ENCODE data around the gene PRKAG3. TPM values are rescaled to one million over a fixed set of nuclear protein-coding genes. Genes with fewer than 3 reads are reported as not detected.
A peak's percentile ranks its signal among the peaks of the same experiment; 100 is the strongest.

The PRKAG3 gene
- total and polyA plus RNA-seq, 7 experiments from 2014 or later: not detected

DNA sequence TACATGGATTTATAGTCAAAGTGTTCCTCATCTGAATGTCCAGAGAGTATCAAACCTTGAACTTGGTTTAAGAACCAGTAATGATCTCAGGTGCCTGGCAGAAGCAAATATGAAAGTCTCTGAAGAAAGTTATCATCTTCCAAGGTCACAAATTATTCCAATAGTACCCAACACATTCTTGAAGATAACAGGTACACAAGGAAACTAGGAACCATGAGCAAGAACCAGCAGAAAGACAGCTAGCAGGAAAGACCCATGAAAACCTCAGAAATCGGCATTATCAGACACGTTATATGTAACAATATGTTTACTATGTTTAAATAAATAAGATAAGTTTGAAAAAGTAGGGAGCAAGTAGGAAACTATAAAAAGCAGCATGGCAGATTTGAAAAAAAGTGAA, 5.9 kb upstream of the PRKAG3 start:
- peaks cover 0 to 12% (median 4%) of the 10 kb centered on the region in 5 donors for H3K36me3 Mint-ChIP-seq
- peaks cover 54 to 63% (median 57%) of the 10 kb centered on the region in 5 donors for H3K27me3 Mint-ChIP-seq

DNA sequence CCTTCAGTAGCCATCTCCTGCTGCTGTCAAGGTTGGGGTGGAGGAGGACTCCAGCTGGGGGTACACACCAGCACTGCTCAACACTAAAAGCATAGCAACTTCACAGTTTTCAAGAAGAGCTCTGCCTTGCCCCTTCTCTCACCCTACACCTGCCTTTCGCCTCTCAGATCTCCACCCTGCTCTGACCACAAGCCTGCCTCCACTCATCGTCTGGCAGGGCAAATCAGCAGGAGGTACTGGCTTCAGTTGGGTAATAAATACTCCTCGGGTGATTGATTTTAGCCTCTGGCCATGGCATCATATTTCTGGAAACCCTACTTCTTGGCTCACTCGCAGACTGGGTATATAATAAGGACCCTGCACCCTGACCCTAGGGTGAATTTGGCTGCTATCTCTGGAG, 3.1 kb upstream of the PRKAG3 start:
- ChIA-PET CTCF (no interaction called here), POLR2A (no interaction called here)
- peaks cover 44 to 62% (median 55%) of the 10 kb centered on the region in 5 donors for H3K27me3 Mint-ChIP-seq
- no peaks in the 10 kb centered on the region for H3K27me3 ChIP-seq (ENCODE audit: control insufficient read depth in 2 of 2, insufficient read depth in 2 of 2, low read length in 2 of 2)
- no peak for DNase-seq
- H3K27ac Mint-ChIP-seq: no peak overlapping the region
- no peaks in the 10 kb centered on the region for H3K36me3 ChIP-seq (ENCODE audit: control insufficient read depth in 2 of 3, insufficient read depth in 3 of 3, low read length in 3 of 3)
- peaks cover 0 to 8% (median 4%) of the 10 kb centered on the region in 5 donors for H3K36me3 Mint-ChIP-seq
- no peak for ATAC-seq
- H3K9me3 Mint-ChIP-seq: peaks cover 0 to 24% (median 14%) of the 10 kb centered on the region in 11 donors
- H3K27ac ChIP-seq (ENCODE audit: low read depth, low read length): no peak overlapping the region
- peaks cover 0 to 1% (median 0%) of the 10 kb centered on the region in 7 donors for H3K4me1 Mint-ChIP-seq
- no peaks in the 10 kb centered on the region for H3K4me1 ChIP-seq (ENCODE audit: control insufficient read depth in 2 of 2, insufficient read depth in 2 of 2, low read length in 2 of 2)
- intact Hi-C loops (cut with micrococcal nuclease): no loop called here
- no peak overlapping the region for H3K4me3 Mint-ChIP-seq
- peaks cover 0 to 7% (median 0%) of the 10 kb centered on the region in 3 experiments for H3K9me3 ChIP-seq (ENCODE audit: control insufficient read depth in 2 of 3, low read length in 3 of 3)
- no peak overlapping the region for H3K4me3 ChIP-seq (ENCODE audit: low read length)

More for the DNA sequence above, 5.9 kb upstream of the PRKAG3 start:
- ATAC-seq (no peak), DNase-seq (no peak)
- no peaks in the 10 kb centered on the region for H3K4me1 ChIP-seq (ENCODE audit: control insufficient read depth in 2 of 2, insufficient read depth in 2 of 2, low read length in 2 of 2)
- POLR2A ChIA-PET: no interaction called here
- Mint-ChIP-seq H3K9me3 (peaks cover 0 to 29% (median 14%) of the 10 kb centered on the region in 11 donors), H3K4me1 (peaks cover 0 to 1% (median 0%) of the 10 kb centered on the region in 7 donors), H3K4me3 (no peak overlapping the region), H3K27ac (no peak overlapping the region)
- H3K36me3 ChIP-seq (ENCODE audit: control insufficient read depth in 2 of 3, insufficient read depth in 3 of 3, low read length in 3 of 3): no peaks in the 10 kb centered on the region
- H3K4me3 ChIP-seq (ENCODE audit: low read length): no peak overlapping the region
- CTCF ChIA-PET: no interaction called here
- peaks cover 0 to 7% (median 0%) of the 10 kb centered on the region in 3 experiments for H3K9me3 ChIP-seq (ENCODE audit: control insufficient read depth in 2 of 3, low read length in 3 of 3)
- intact Hi-C loops (cut with micrococcal nuclease): no loop called here
- no peak overlapping the region for H3K27ac ChIP-seq (ENCODE audit: low read depth, low read length)
- H3K27me3 ChIP-seq (ENCODE audit: control insufficient read depth in 2 of 2, insufficient read depth in 2 of 2, low read length in 2 of 2): no peaks in the 10 kb centered on the region

DNA sequence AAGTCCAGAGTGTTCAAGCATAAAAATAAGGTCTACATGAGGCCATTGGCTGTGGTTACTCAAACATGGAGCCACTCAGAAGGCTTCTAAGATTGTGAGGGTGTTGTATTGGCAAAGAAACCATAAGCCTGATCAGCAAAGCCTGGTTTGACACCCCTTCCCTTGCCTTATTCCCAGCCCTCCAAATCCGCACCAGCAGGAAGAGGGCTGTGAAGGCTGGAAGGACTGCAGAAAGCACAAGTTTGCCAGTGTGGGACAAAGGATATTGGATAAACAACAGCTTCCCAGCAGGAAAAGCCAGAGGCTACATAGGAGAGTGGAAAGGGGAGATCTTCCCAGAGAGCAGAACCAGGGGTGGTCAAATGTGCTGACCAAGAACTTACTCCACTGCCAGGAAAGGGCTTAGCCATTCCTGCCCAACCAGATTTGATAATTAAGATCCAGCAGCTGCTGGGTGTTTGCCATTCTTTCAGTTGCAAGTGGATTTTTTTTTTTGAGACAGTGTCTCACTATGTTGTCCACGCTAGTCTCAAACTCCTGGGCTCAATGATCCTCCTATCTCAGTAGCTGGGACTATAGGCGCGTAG, 1.5 kb upstream of the PRKAG3 start:
- H3K36me3 ChIP-seq (ENCODE audit: control insufficient read depth in 2 of 3, insufficient read depth in 3 of 3, low read length in 3 of 3): no peaks in the 10 kb centered on the region
- ChIA-PET CTCF (no interaction called here), POLR2A (no interaction called here)
- H3K4me1 ChIP-seq (ENCODE audit: control insufficient read depth in 2 of 2, insufficient read depth in 2 of 2, low read length in 2 of 2): no peaks in the 10 kb centered on the region
- Mint-ChIP-seq H3K27ac (no peak overlapping the region), H3K36me3 (peaks cover 0 to 7% (median 4%) of the 10 kb centered on the region in 5 donors), H3K9me3 (peaks cover 0 to 15% (median 12%) of the 10 kb centered on the region in 11 donors), H3K27me3 (peaks cover 33 to 54% (median 44%) of the 10 kb centered on the region in 5 donors), H3K4me1 (peaks cover 0 to 1% (median 0%) of the 10 kb centered on the region in 7 donors), H3K4me3 (no peak overlapping the region)
- intact Hi-C loops (cut with micrococcal nuclease): no loop called here
- H3K9me3 ChIP-seq (ENCODE audit: control insufficient read depth in 2 of 3, low read length in 3 of 3): peaks cover 0 to 7% (median 0%) of the 10 kb centered on the region in 3 experiments
- ATAC-seq (no peak), DNase-seq (no peak)
- H3K4me3 ChIP-seq (ENCODE audit: low read length): no peak overlapping the region
- no peaks in the 10 kb centered on the region for H3K27me3 ChIP-seq (ENCODE audit: control insufficient read depth in 2 of 2, insufficient read depth in 2 of 2, low read length in 2 of 2)
- H3K27ac ChIP-seq (ENCODE audit: low read depth, low read length): no peak overlapping the region

GRCh38 chr2:218832520-218832919, 917 bp upstream of the PRKAG3 start:
- ChIA-PET CTCF (no interaction called here), POLR2A (no interaction called here)
- no peak overlapping the region for H3K4me3 ChIP-seq (ENCODE audit: low read length)
- H3K36me3 ChIP-seq (ENCODE audit: control insufficient read depth in 2 of 3, insufficient read depth in 3 of 3, low read length in 3 of 3): no peaks in the 10 kb centered on the region
- H3K4me3 Mint-ChIP-seq: no peak overlapping the region
- H3K4me1 ChIP-seq (ENCODE audit: control insufficient read depth in 2 of 2, insufficient read depth in 2 of 2, low read length in 2 of 2): no peaks in the 10 kb centered on the region
- DNase-seq: no peak
- H3K27me3 Mint-ChIP-seq: peaks cover 27 to 48% (median 38%) of the 10 kb centered on the region in 5 donors
- H3K9me3 ChIP-seq (ENCODE audit: control insufficient read depth in 2 of 3, low read length in 3 of 3): peaks cover 0 to 6% (median 0%) of the 10 kb centered on the region in 3 experiments
- no peak for ATAC-seq
- intact Hi-C loops (cut with micrococcal nuclease): no loop called here
- no peak overlapping the region for H3K27ac ChIP-seq (ENCODE audit: low read depth, low read length)
- peaks cover 0 to 9% (median 7%) of the 10 kb centered on the region in 11 donors for H3K9me3 Mint-ChIP-seq
- peaks cover 0 to 5% (median under 1%) of the 10 kb centered on the region in 5 donors for H3K36me3 Mint-ChIP-seq
- H3K4me1 Mint-ChIP-seq: peaks cover 0 to 3% (median 0%) of the 10 kb centered on the region in 7 donors
- H3K27ac Mint-ChIP-seq: no peak overlapping the region
- no peaks in the 10 kb centered on the region for H3K27me3 ChIP-seq (ENCODE audit: control insufficient read depth in 2 of 2, insufficient read depth in 2 of 2, low read length in 2 of 2)

DNA sequence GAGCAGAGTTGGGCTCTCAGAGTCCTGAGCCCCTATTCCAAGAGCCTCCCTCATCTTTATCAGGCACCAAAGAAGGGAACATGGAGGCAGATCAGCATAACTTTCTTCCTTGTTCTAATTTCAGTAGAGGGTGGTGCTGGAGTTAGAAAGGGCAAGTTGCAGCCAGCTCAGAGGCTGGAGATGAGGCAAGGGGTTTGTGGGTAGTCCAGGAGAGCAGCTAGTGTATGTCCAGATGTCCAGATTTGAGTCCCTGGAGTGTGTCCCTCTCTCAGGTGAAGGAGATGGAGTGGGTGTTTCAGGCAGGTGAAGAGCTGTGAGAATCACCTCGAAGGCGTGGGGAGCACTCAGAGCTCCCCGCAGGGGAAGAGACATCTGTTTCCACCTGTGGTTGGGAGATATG, 478 bp upstream of the PRKAG3 start:
- no peak overlapping the region for H3K27ac Mint-ChIP-seq
- H3K27me3 ChIP-seq (ENCODE audit: control insufficient read depth in 2 of 2, insufficient read depth in 2 of 2, low read length in 2 of 2): no peaks in the 10 kb centered on the region
- H3K27ac ChIP-seq (ENCODE audit: low read depth, low read length): no peak overlapping the region
- no peaks in the 10 kb centered on the region for H3K4me1 ChIP-seq (ENCODE audit: control insufficient read depth in 2 of 2, insufficient read depth in 2 of 2, low read length in 2 of 2)
- H3K36me3 Mint-ChIP-seq: peaks cover 0 to 3% (median 0%) of the 10 kb centered on the region in 5 donors
- DNase-seq (no peak), ATAC-seq (no peak)
- H3K4me3 Mint-ChIP-seq: no peak overlapping the region
- H3K27me3 Mint-ChIP-seq: peaks cover 23 to 44% (median 35%) of the 10 kb centered on the region in 5 donors
- intact Hi-C loops (cut with micrococcal nuclease): no loop called here
- H3K36me3 ChIP-seq (ENCODE audit: control insufficient read depth in 2 of 3, insufficient read depth in 3 of 3, low read length in 3 of 3): no peaks in the 10 kb centered on the region
- no peak overlapping the region for H3K4me3 ChIP-seq (ENCODE audit: low read length)
- ChIA-PET POLR2A (no interaction called here), CTCF (interaction anchor here (0.6 kb wide), 1 partner anchor 226 kb away, joined by 3 read pairs; no protein-coding TSS in a partner anchor)
- peaks cover 0 to 3% (median 0%) of the 10 kb centered on the region in 7 donors for H3K4me1 Mint-ChIP-seq
- peaks cover 0 to 1% (median 0%) of the 10 kb centered on the region in 3 experiments for H3K9me3 ChIP-seq (ENCODE audit: control insufficient read depth in 2 of 3, low read length in 3 of 3)
- H3K9me3 Mint-ChIP-seq: peaks cover 0 to 5% (median 3%) of the 10 kb centered on the region in 11 donors

- Mint-ChIP-seq H3K27ac (peak overlapping the region in 1 of 9 donors; percentile 46), H3K27me3 (peaks cover 20 to 38% (median 28%) of the 10 kb centered on the region in 5 donors)
- CTCF ChIA-PET: no interaction called here
Observed at GRCh38 chr2:218830526-218831306, 887 bp downstream of the PRKAG3 start.

More at GRCh38 chr2:218830526-218831306, 887 bp downstream of the PRKAG3 start:
- Histone ChIP-seq H3K36me3 (ENCODE audit: control insufficient read depth in 2 of 3, insufficient read depth in 3 of 3, low read length in 3 of 3) (no peaks in the 10 kb centered on the region), H3K27ac (ENCODE audit: low read depth, low read length) (no peak overlapping the region), H3K9me3 (ENCODE audit: control insufficient read depth in 2 of 3, low read length in 3 of 3) (no peaks in the 10 kb centered on the region), H3K4me1 (ENCODE audit: control insufficient read depth in 2 of 2, insufficient read depth in 2 of 2, low read length in 2 of 2) (no peaks in the 10 kb centered on the region), H3K4me3 (ENCODE audit: low read length) (no peak overlapping the region), H3K27me3 (ENCODE audit: control insufficient read depth in 2 of 2, insufficient read depth in 2 of 2, low read length in 2 of 2) (no peaks in the 10 kb centered on the region)
- Mint-ChIP-seq H3K4me3 (no peak overlapping the region), H3K4me1 (peaks cover 0 to 3% (median 0%) of the 10 kb centered on the region in 7 donors), H3K36me3 (no peaks in the 10 kb centered on the region), H3K9me3 (no peaks in the 10 kb centered on the region)
- POLR2A ChIA-PET: no interaction called here
- ATAC-seq (no peak), DNase-seq (no peak)
- intact Hi-C loops (cut with micrococcal nuclease): no loop called here

Data from naive thymus-derived CD4-positive, alpha-beta T cell (primary cell).